Osteoblast (primary cell): ENCODE results near the gene CDC42EP5. TPM values are rescaled to one million over a fixed set of nuclear protein-coding genes. Genes with fewer than 3 reads are reported as not detected.
A peak's percentile ranks its signal among the peaks of the same experiment; 100 is the strongest.

Source experiments
- DNase-seq: peaks from one replicate; pipeline ENCODE4 v3.0.0; 2011; ENCODE audit warnings: low spot score, mixed read lengths; ENCODE audit not compliant: insufficient read length; ENCODE audit errors: missing footprints
- H2AFZ ChIP-seq: 2 replicates; pipeline ENCODE4 v1.6.0; 2011; ENCODE audit warnings: mild to moderate bottlenecking, low read length
- H3K27ac ChIP-seq: 2 replicates; pipeline ENCODE4 v1.5.1; 2011; ENCODE audit warnings: mild to moderate bottlenecking, low read depth, low read length, moderate library complexity
- H3K27me3 ChIP-seq: 2 replicates; pipeline ENCODE4 v1.6.0; 2012; ENCODE audit warnings: mild to moderate bottlenecking, control low read depth, inconsistent platforms, low read length, moderate library complexity; ENCODE audit not compliant: insufficient read depth
- H3K36me3 ChIP-seq: 2 replicates; pipeline ENCODE4 v1.5.1; 2011; ENCODE audit warnings: mild to moderate bottlenecking, low read length, control low read depth, moderate library complexity; ENCODE audit not compliant: insufficient read depth
- H3K4me1 ChIP-seq: 2 replicates; pipeline ENCODE4 v1.5.1; 2011; ENCODE audit warnings: mild to moderate bottlenecking, low read length, control low read depth, moderate library complexity; ENCODE audit not compliant: insufficient read depth
- H3K4me2 ChIP-seq: 2 replicates; pipeline ENCODE4 v1.6.0; 2011; ENCODE audit warnings: mild to moderate bottlenecking, low read length; ENCODE audit not compliant: insufficient read depth
- H3K4me3 ChIP-seq: fragments of 200-600 bp; sonication (generic); 3 replicates; pipeline ENCODE4 v1.5.1; 2012; ENCODE audit warnings: mild to moderate bottlenecking, low read length, inconsistent platforms; ENCODE audit not compliant: insufficient read depth
- H3K79me2 ChIP-seq: 2 replicates; pipeline ENCODE4 v1.6.0; 2012; ENCODE audit warnings: mild to moderate bottlenecking, low read length, control low read depth, inconsistent platforms; ENCODE audit not compliant: insufficient read depth
- H3K9me3 ChIP-seq: 2 replicates; pipeline ENCODE4 v1.5.1; 2011; ENCODE audit warnings: low read depth, low read length, control low read depth
- H4K20me1 ChIP-seq: 2 replicates; pipeline ENCODE4 v1.6.0; 2012; ENCODE audit warnings: mild to moderate bottlenecking, low read length, control low read depth; ENCODE audit not compliant: insufficient read depth
- total RNA-seq: library from RNA; depleted of rRNA; stranded (reverse); fragments of >200 nt; gene quantifications from 2 replicates; pipeline ENCODE4 v1.2.3, GENCODE V29; 2012
- TF ChIP-seq, protein P1 (sequence below): IDR thresholded peaks from 2 replicates; pipeline ENCODE4 v1.5.1; 2011; ENCODE audit warnings: mild to moderate bottlenecking, low read depth, low read length, moderate library complexity; ENCODE audit errors: extremely low read depth

The CDC42EP5 gene
- total RNA-seq, 1 donor, result 18.8 TPM

DNA sequence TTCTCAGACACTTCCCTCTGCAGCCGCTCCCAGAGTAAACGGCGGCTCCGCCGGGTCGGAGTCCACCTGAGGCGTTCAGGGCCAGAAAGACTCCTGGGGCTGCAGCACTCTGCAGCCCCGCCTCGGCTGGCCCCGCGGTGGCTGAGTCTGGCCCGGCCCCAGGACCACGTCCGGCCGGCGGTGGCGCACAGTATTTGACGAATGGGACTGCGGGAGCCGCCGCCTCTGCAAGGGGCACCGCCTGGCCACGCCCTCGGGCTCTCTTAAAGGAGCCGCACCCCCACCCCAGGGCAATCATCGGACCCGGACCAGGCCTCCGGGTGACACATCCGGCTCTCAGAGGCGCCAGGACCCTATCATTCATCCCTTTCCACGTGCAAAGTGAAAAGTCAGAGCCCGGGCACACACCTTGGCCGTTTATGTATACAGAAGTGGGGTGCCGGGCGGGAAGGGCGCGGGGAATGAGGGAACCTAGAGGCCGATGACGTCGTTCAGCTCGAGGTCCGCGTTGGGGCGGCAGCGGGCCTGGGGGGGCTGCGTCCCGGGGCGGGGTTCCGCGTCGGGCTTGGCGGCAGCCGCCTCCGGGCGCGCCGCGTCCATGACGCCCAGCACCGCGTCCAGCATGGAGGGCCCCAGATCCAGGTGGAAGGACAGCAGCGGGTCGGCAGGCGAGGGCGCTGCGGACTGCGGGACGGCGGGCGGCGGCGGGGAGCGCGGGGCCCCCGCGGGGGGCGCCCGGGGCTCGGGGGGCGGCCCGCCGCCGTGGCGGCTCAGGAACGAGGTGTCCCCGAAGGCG, 8.3 kb downstream of the CDC42EP5 start:
- peak overlapping the region; percentile 76 for H3K4me3 ChIP-seq
- TF ChIP-seq, protein P1, sequence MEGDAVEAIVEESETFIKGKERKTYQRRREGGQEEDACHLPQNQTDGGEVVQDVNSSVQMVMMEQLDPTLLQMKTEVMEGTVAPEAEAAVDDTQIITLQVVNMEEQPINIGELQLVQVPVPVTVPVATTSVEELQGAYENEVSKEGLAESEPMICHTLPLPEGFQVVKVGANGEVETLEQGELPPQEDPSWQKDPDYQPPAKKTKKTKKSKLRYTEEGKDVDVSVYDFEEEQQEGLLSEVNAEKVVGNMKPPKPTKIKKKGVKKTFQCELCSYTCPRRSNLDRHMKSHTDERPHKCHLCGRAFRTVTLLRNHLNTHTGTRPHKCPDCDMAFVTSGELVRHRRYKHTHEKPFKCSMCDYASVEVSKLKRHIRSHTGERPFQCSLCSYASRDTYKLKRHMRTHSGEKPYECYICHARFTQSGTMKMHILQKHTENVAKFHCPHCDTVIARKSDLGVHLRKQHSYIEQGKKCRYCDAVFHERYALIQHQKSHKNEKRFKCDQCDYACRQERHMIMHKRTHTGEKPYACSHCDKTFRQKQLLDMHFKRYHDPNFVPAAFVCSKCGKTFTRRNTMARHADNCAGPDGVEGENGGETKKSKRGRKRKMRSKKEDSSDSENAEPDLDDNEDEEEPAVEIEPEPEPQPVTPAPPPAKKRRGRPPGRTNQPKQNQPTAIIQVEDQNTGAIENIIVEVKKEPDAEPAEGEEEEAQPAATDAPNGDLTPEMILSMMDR, result no peak
- H3K36me3 ChIP-seq, result peaks cover 20% of the 10 kb centered on the region
- H3K9me3 ChIP-seq, result no peaks in the 10 kb centered on the region
- DNase-seq, result peak; percentile 98
- no peaks in the 10 kb centered on the region for H3K27me3 ChIP-seq
- peaks cover 23% of the 10 kb centered on the region for H3K4me1 ChIP-seq
- H3K4me2 ChIP-seq, result peak overlapping the region; percentile 87
- peaks cover 12% of the 10 kb centered on the region for H4K20me1 ChIP-seq
- peak overlapping the region; percentile 9 for H3K27ac ChIP-seq
- peaks cover 21% of the 10 kb centered on the region for H3K79me2 ChIP-seq
- peak overlapping the region; percentile 89 for H2AFZ ChIP-seq

GRCh38 chr19:54464044-54464629, 9.0 kb downstream of the CDC42EP5 start:
- Histone ChIP-seq H3K4me1 (peaks cover 23% of the 10 kb centered on the region), H3K79me2 (peaks cover 28% of the 10 kb centered on the region), H3K4me3 (peak overlapping the region; percentile 76), H3K27me3 (no peaks in the 10 kb centered on the region), H4K20me1 (peaks cover 18% of the 10 kb centered on the region), H2AFZ (peak overlapping the region; percentile 89), H3K9me3 (no peaks in the 10 kb centered on the region), H3K36me3 (peaks cover 27% of the 10 kb centered on the region), H3K27ac (peak overlapping the region; percentile 9), H3K4me2 (peak overlapping the region; percentile 87)
- peak; percentile 94 for DNase-seq
- TF ChIP-seq, protein P1, result no peak

DNA sequence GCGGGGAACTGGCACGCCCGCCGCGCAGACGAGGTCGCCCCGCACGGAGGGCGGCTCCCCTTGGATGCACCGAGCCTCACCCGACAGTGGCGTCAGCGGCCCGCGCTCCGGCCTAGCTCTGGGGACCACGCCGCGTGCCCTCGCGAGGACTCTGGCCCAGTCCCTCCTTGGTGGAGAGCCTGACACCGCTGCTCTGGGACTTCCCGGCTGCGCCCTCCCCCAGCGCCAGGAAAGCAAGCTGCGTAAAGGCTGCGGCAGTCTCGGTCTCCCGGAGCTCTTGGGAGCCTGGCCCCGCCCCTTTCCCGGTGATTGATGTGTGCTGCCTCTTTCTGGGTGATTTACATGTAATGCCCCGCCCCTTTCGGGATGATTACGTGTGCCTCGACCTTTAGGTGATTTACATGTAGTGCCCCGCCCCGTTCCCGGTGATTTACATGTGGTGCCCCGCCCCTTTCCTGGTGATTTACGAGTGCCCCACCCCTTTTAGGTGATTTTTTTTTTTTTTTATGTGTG, 9.5 kb downstream of the CDC42EP5 start, which contains the start of gene LENG9:
Gene LENG9 (minus strand): TSS at position 248 of the 513 bp plus-strand sequence. CDS start 252 bp downstream, outside the sequence.
- Histone ChIP-seq H3K79me2 (peaks cover 34% of the 10 kb centered on the region), H3K4me2 (peak within 1 kb of the TSS; percentile 87), H3K4me1 (peaks cover 23% of the 10 kb centered on the region), H4K20me1 (peaks cover 23% of the 10 kb centered on the region), H3K27ac (peak within 1 kb of the TSS; percentile 83), H3K9me3 (no peaks in the 10 kb centered on the region), H3K4me3 (peak within 1 kb of the TSS; percentile 76), H2AFZ (peak within 1 kb of the TSS; percentile 89), H3K36me3 (peaks cover 32% of the 10 kb centered on the region), H3K27me3 (no peaks in the 10 kb centered on the region)
- TF ChIP-seq, protein P1, result no peak
- peak; percentile 99 for DNase-seq
